ENCODE results near the gene TBRG4. TPM values are rescaled to one million over a fixed set of nuclear protein-coding genes. Genes with fewer than 3 reads are reported as not detected.
"Not testable (repeated sequence)": the region's sequence is repeated elsewhere in the genome, so short reads cannot be mapped to it uniquely, and the experiment has no call there.

The TBRG4 gene
- 100 to 1,000 TPM; 121 to 152 TPM for total RNA-seq

DNA sequence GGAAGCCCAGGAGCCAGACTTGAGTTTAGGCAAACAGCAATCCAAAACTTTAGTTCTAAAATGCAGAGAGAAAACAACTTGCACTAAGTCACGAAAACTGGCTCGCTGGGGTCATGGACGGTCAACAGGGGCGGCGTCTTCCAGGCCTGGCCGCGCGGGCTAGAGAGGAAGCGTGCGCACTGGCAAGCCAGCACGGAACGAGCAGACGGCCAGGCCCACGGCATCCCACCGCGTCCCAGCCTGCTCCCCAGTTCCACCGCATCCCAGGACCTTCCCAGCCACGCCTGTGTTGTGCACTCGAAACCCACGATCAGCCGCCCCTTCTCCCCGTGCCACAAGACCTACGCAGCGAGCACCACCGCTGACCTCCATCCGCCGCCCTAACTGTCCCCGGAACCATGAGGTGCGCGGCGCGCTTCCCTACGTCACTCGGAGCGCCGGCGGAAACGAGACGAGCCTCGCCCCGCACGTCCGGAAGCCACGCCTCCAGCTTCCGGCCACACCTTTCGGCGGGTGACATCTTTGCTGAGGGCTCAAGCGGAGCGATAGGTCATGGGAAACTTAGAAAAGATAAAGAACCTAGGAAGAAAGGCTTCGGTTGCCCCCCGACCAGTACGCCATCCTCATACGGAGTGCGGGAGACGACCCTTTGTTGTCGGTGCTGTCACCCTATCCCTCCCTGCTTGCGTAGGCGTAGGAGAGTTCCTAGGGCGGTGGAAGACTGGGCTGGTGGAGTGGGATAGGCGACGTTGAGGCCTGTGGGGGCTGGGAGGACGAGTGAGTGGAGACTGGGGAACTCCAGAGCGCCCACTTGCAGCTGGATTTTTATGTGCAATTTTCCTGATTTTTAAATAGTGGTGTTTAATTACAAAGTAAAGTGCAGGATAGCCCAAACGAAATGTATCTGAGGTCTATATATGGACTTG, at the start of gene TBRG4:
TSS of gene TBRG4 (minus strand) at position 400 of the 926 bp plus-strand sequence. CDS start 2,460 bp downstream, outside the sequence.
- Mint-ChIP-seq H3K27ac (peak within 1 kb of the TSS; percentile 89), H3K4me1 (peaks cover 41% of the 10 kb centered on the region), H3K9me3 (ENCODE audit: low read depth) (no peaks in the 10 kb centered on the region), H3K27me3 (peaks cover 9% of the 10 kb centered on the region), H3K4me3 (peak within 1 kb of the TSS; percentile 87), H3K36me3 (peaks cover 27% of the 10 kb centered on the region)
- peak; percentile 96 for DNase-seq
- CTCF ChIA-PET, result interaction anchor here (1.0 to 4.3 kb wide), 5 partner anchors 25 to 253 kb away, joined by 3 to 26 read pairs (median 4); no protein-coding TSS in a partner anchor
- peak; percentile 92 for ATAC-seq

DNA sequence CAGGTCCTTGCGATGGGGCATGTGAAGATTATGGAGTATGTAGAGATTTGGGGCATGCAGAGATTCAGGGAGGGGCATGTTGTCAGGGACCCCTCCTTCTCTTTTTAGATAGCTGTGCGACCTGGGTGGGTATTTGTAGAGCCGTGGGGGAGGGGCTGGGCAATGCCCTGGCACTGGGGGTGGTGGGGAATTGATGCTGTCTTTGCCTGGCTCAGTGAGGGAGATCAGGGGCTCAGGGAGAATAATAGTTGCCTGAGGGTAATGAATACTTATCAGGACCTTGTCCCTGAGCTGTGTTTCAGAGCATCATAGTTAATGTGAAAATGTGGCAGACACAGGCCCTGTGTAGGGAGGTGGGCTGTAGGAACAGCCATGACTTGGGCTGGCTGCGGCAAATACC, 49.6 kb upstream of the TBRG4 start:
- Mint-ChIP-seq H3K4me3 (no peak overlapping the region), H3K36me3 (no peaks in the 10 kb centered on the region), H3K27ac (no peak overlapping the region), H3K4me1 (peaks cover 6% of the 10 kb centered on the region), H3K9me3 (ENCODE audit: low read depth) (peaks cover 2% of the 10 kb centered on the region), H3K27me3 (peaks cover 39% of the 10 kb centered on the region)
- no peak for DNase-seq
- CTCF ChIA-PET, result interaction anchor here (3.7 kb wide), 1 partner anchor 99 kb away, joined by 14 read pairs; no protein-coding TSS in a partner anchor
- ATAC-seq, result no peak

DNA sequence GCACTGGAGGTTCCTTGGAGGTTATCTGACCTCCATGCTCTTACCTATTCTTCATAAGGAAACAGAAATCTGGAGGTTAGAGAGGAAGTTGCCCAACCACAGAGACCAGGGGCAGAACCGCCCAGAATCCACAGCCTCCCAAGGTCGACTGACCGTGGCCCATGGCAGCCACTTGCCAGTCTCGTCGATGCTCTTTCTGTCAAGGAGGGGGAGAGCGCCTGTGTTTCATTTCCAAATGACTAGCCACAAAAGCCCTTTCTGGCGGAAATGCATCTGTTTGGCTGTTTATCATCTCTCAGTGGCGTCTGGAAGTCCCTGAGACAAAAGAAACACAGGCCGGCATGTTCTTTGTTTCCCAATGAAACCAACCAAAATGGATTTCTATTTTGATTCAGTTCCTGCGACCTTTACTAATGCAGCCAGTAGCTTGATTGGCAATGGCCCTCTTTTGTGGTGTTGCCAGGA, 49.0 kb upstream of the TBRG4 start:
- no peaks in the 10 kb centered on the region for H3K36me3 Mint-ChIP-seq
- ATAC-seq (no peak), DNase-seq (no peak)
- H3K27ac Mint-ChIP-seq, result no peak overlapping the region
- H3K4me3 Mint-ChIP-seq, result no peak overlapping the region
- peaks cover 36% of the 10 kb centered on the region for H3K27me3 Mint-ChIP-seq
- H3K4me1 Mint-ChIP-seq, result peaks cover 6% of the 10 kb centered on the region
- CTCF ChIA-PET, result interaction anchor here (3.7 kb wide), 1 partner anchor 100 kb away, joined by 14 read pairs; no protein-coding TSS in a partner anchor
- H3K9me3 Mint-ChIP-seq (ENCODE audit: low read depth), result peaks cover 2% of the 10 kb centered on the region

DNA sequence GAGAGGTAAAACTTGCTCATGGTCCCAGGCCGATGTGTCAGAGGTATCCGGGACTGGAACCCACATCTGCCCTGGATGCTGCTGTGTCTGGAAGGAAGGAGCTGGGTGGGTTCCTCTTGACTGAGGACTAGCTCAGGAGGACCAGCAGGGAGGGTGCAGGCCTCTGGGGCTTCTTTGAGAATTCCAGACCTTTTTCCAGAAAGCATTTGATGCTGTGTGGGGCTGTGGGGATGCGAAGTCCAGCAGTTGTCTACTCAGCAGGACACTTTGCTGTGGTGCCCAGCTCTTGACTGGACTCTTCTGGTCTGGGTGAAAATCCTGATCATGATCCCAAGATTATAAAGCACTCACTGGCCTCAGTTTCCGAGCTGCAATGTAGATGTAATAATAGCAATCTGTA, 47.8 kb upstream of the TBRG4 start:
- CTCF ChIA-PET, result interaction anchor here (3.7 kb wide), 1 partner anchor 101 kb away, joined by 14 read pairs; no protein-coding TSS in a partner anchor
- Mint-ChIP-seq H3K4me3 (no peak overlapping the region), H3K36me3 (no peaks in the 10 kb centered on the region)

DNA sequence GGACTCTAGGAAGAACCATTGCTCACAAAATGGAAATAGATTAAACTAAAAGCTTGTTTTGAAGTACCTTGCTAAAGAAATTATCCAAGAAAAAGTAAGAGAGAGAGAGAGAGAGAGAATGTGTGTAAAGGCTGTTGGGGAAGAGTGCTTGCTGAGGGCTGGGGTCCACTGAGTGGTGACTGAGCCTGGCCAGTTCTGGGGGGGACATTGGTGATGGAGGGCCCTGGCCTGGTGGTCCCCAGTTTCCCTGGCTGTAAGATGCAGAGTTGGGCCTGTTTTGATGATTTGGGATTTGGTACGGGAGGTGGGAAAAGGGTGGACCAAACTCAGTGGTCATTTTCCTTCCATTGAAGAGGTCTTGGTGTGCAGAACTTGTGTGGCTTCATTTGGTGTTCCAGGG, 47.0 kb upstream of the TBRG4 start:
- H3K27ac Mint-ChIP-seq, result no peak overlapping the region
- CTCF ChIA-PET, result interaction anchor here (10.4 kb wide), 1 partner anchor 101 kb away, joined by 89 read pairs; no protein-coding TSS in a partner anchor
- H3K9me3 Mint-ChIP-seq (ENCODE audit: low read depth), result no peaks in the 10 kb centered on the region
- DNase-seq, result no peak
- no peak overlapping the region for H3K4me3 Mint-ChIP-seq
- ATAC-seq, result no peak
- peaks cover 6% of the 10 kb centered on the region for H3K4me1 Mint-ChIP-seq
- peaks cover 25% of the 10 kb centered on the region for H3K27me3 Mint-ChIP-seq
- H3K36me3 Mint-ChIP-seq, result no peaks in the 10 kb centered on the region

More for the DNA sequence above, 47.8 kb upstream of the TBRG4 start:
- DNase-seq (no peak), ATAC-seq (no peak)
- Mint-ChIP-seq H3K4me1 (peaks cover 6% of the 10 kb centered on the region), H3K9me3 (ENCODE audit: low read depth) (no peaks in the 10 kb centered on the region), H3K27ac (no peak overlapping the region), H3K27me3 (peaks cover 29% of the 10 kb centered on the region)

DNA sequence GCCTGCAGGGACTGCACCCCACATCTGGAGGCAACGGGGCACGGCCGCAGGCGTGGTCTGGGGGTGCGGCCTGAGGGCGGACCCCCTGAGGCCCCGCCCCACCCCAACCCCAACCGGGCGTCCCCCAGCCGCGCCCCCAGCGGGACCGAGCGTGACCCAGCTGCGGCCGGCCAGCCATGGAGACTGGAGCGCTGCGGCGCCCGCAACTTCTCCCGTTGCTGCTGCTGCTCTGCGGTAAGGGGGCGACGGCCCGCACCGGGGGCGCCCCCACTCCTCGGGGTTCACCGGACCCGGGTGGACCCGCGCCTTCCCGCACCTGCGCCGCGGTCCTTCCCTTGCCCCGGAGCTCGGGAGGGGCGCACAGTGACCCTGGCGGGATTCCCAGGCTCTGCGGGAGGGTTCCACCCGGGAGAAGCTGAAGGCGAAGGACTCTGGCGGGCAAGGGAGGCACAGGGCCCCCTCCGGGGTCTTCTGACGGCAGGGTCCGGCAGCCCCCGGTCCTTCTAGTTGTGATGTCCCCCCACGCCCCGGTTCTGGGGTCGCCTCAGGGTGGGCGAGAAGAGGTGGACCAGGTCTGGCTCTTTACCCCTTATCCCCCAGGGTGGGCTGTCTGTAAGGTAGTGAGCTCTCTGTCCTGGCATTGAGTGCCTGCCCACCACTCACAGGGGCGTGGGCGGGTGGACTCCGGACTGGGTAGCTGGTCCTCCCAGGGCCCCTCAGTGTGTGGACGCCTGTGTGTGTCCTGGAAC, 46.3 kb upstream of the TBRG4 start, which contains the start of gene RAMP3:
TSS of gene RAMP3 (plus strand) at position 139 of the 749 bp plus-strand sequence. CDS start at position 177, 38 bp downstream.
- H3K27me3 Mint-ChIP-seq, result peaks cover 25% of the 10 kb centered on the region
- H3K4me3 Mint-ChIP-seq, result no peak within 1 kb of the TSS
- ATAC-seq, result no peak
- H3K36me3 Mint-ChIP-seq, result no peaks in the 10 kb centered on the region
- H3K9me3 Mint-ChIP-seq (ENCODE audit: low read depth), result no peaks in the 10 kb centered on the region
- H3K4me1 Mint-ChIP-seq, result peaks cover 6% of the 10 kb centered on the region
- CTCF ChIA-PET, result interaction anchor here (0.9 to 10.4 kb wide), 2 partner anchors 102 to 105 kb away, joined by 4 to 89 read pairs; no protein-coding TSS in a partner anchor
- no peak within 1 kb of the TSS for H3K27ac Mint-ChIP-seq
- DNase-seq, result no peak

DNA sequence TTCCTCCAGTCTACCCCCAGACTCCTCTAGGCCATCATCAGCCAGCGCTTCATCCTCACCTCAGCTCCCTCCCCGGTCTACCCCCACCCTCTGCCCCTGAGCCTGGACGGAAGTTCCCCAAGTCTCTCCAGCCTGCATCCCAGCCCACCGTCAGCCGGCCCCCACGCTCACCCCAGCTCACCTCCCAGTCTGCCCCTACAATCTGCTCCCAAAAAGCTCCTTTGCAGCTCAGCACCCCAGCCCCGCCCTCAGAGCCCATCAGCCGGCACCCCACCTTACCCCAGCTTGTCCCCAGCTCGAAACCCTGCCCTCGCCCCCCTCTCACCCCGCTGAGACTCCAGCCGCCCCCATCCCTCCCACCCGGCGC, 45.8 kb upstream of the TBRG4 start:
- no peak for ATAC-seq
- H3K9me3 Mint-ChIP-seq (ENCODE audit: low read depth), result no peaks in the 10 kb centered on the region
- CTCF ChIA-PET, result interaction anchor here (0.9 to 10.4 kb wide), 3 partner anchors 100 to 106 kb away, joined by 3 to 89 read pairs (median 4); no protein-coding TSS in a partner anchor
- peaks cover 6% of the 10 kb centered on the region for H3K4me1 Mint-ChIP-seq
- DNase-seq, result no peak
- H3K36me3 Mint-ChIP-seq, result no peaks in the 10 kb centered on the region
- peaks cover 25% of the 10 kb centered on the region for H3K27me3 Mint-ChIP-seq
- no peak overlapping the region for H3K27ac Mint-ChIP-seq
- H3K4me3 Mint-ChIP-seq, result no peak overlapping the region

DNA sequence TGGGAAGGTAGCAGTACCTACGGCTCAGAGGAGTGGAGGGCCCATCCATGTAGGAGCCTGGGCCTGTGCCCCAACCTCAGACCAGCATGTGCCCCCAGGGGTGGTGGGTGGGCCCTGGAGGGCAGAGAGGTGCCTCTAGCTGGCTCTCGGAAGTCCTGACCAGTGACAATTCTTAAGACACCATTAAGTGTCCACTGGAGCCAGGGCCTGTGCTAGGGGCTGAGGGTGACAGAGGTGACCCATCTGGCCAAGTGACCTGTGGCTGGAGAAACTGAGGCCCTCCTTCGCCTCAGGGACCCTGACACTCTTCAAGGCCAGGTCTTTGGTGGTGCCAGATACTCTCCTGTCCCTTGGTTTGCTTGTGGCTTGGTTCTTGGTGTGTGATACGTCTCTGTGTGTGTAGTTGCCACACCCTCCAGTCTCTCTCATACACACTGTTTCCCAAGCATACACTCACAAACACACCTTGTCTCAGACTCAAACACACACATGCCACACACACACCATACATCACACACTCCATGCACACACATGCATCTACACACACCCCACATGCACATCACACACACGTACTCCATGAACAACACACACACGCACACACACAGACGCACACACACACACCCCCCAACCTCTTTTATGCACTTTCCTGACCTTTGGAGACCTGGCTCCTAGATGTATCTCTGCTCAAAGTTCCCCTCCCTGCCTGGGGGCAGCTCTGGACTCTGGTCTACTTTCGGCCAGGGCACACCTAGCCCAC, 45.2 kb upstream of the TBRG4 start:
- H3K27ac Mint-ChIP-seq, result no peak overlapping the region
- no peaks in the 10 kb centered on the region for H3K9me3 Mint-ChIP-seq (ENCODE audit: low read depth)
- no peaks in the 10 kb centered on the region for H3K36me3 Mint-ChIP-seq
- ATAC-seq (no peak), DNase-seq (no peak)
- CTCF ChIA-PET, result interaction anchor here (0.9 to 10.4 kb wide), 4 partner anchors 100 to 698 kb away, joined by 3 to 89 read pairs (median 4); no protein-coding TSS in a partner anchor
- peaks cover 25% of the 10 kb centered on the region for H3K27me3 Mint-ChIP-seq
- no peak overlapping the region for H3K4me3 Mint-ChIP-seq
- H3K4me1 Mint-ChIP-seq, result peaks cover 6% of the 10 kb centered on the region

DNA sequence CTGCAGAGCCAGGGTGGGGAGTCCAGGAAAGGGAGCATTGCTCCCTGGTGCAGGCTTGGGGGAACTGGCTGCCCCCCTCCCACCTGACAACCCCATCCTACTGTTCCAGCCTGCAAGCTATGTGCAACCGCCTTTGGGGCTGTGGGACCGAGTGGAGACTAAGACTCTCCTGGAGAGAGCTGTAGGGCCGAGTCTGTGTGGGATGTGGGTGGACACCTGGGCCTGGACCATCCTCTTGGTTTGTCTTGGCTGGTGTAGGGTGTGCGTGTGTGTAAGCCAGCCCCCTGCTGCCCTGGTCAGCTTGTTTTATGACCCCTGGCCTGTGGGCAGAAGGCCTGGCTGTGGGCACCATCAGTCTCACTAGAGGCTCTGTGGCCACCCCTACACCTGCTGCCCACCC, 44.4 kb upstream of the TBRG4 start:
- H3K27ac Mint-ChIP-seq, result no peak overlapping the region
- peaks cover 6% of the 10 kb centered on the region for H3K4me1 Mint-ChIP-seq
- CTCF ChIA-PET, result interaction anchor here (1.3 to 10.4 kb wide), 2 partner anchors 104 to 698 kb away, joined by 3 to 89 read pairs; no protein-coding TSS in a partner anchor
- H3K9me3 Mint-ChIP-seq (ENCODE audit: low read depth), result no peaks in the 10 kb centered on the region
- DNase-seq, result no peak
- no peak for ATAC-seq
- no peak overlapping the region for H3K4me3 Mint-ChIP-seq
- H3K27me3 Mint-ChIP-seq, result peaks cover 30% of the 10 kb centered on the region
- H3K36me3 Mint-ChIP-seq, result no peaks in the 10 kb centered on the region

DNA sequence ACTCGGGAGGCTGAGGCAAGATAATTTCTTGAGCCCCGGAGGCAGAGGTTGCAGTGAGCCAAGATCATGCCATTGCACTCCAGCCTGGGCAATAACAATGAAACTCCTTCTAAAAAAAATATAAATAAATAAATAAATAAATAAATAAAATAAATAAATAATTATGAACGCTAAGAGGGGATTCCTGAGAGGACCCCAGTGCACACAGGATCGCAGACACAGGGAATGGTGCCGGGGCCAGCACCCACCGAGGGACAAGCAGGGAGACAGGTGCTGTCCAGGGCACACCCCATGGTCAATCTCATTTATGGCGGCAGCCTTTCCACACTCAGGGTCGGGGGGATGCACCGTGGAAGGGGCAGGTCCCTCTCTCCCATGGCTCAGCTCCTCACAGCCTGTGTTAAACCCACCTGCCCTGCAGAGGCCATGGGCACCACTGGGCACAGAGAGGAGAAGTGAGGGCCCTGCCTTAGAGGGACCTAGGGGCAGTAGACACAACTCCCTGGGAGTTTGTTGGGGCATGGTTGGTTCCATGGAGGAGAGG, 43.9 kb upstream of the TBRG4 start:
- peaks cover 34% of the 10 kb centered on the region for H3K27me3 Mint-ChIP-seq
- ATAC-seq (no peak), DNase-seq (no peak)
- no peaks in the 10 kb centered on the region for H3K9me3 Mint-ChIP-seq (ENCODE audit: low read depth)
- peaks cover 4% of the 10 kb centered on the region for H3K4me1 Mint-ChIP-seq
- H3K27ac Mint-ChIP-seq, result no peak overlapping the region
- no peak overlapping the region for H3K4me3 Mint-ChIP-seq
- no peaks in the 10 kb centered on the region for H3K36me3 Mint-ChIP-seq
- CTCF ChIA-PET, result interaction anchor here (1.3 to 10.4 kb wide), 2 partner anchors 104 to 699 kb away, joined by 3 to 89 read pairs; no protein-coding TSS in a partner anchor

DNA sequence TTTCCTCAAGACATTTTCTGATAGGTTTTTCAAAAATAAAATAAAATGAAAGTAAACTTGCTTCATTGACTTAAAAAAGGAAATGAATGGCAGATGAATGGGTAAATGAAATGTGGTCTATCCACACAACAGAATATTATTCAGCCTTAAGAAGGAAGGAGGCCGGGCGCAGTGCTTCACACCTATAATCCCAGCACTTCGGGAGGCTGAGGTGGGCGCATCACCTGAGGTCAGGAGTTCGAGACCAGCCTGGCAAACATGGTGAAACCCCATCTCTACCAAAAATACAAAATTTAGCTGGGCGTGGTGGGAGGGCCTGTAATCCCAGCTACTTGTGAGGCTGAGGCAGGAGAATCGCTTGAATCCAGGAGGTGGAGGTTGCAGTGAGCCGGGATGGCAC, 42.4 kb upstream of the TBRG4 start:
- peaks cover 33% of the 10 kb centered on the region for H3K27me3 Mint-ChIP-seq
- CTCF ChIA-PET, result interaction anchor here (1.2 to 10.4 kb wide), 2 partner anchors 18 to 106 kb away, joined by 4 to 89 read pairs; no protein-coding TSS in a partner anchor
- H3K4me1 Mint-ChIP-seq; ATAC-seq; H3K4me3 Mint-ChIP-seq; H3K9me3 Mint-ChIP-seq (ENCODE audit: low read depth); DNase-seq; H3K36me3 Mint-ChIP-seq; H3K27ac Mint-ChIP-seq: not testable (repeated sequence)

DNA sequence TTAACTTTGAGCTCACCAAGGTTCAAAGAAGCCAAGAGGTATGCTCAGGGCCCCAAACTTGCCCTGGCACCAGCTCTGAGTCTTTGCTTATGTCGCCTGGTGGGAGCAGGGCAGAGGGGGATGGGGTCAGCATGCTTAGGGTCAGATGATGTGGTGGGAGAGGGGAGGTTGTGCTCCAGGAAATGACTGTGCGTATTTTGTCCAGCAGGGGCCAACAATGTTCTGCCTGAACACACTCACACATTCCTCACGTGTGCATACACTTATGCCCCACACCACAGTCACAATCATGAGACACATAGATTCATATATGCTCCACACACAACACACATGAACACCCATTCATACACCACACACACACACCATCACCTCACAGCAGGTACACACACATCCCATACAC, 41.7 kb upstream of the TBRG4 start:
- H3K27ac Mint-ChIP-seq, result no peak overlapping the region
- DNase-seq, result no peak

More for the DNA sequence above, 41.7 kb upstream of the TBRG4 start:
- Mint-ChIP-seq H3K27me3 (peaks cover 31% of the 10 kb centered on the region), H3K4me1 (no peaks in the 10 kb centered on the region), H3K9me3 (ENCODE audit: low read depth) (no peaks in the 10 kb centered on the region), H3K4me3 (no peak overlapping the region), H3K36me3 (no peaks in the 10 kb centered on the region)
- ATAC-seq, result no peak
- CTCF ChIA-PET, result interaction anchor here (1.0 to 10.4 kb wide), 3 partner anchors 17 to 106 kb away, joined by 3 to 89 read pairs (median 4); no protein-coding TSS in a partner anchor

All from activated CD8-positive, alpha-beta memory T cell treated with anti-CD3 and anti-CD28 coated beads, Interleukin-2, amount 10 ng/mL, durations not matched to agents 7 days and 5 days (primary cell).